Neuronal stem cell (in vitro differentiated cells): ENCODE data around the gene RIPOR1.

Experiments
- DNase-seq: peaks from one replicate; pipeline ENCODE4 v3.0.0-alpha.2; 2013; ENCODE audit warnings: low spot score
- H2AFZ ChIP-seq: one replicate; pipeline ENCODE4 v1.6.1; 2013; ENCODE audit warnings: mild to moderate bottlenecking, low read length, inconsistent platforms
- H2AK5ac ChIP-seq: 2 replicates; pipeline ENCODE4 v1.6.1; 2013; ENCODE audit warnings: low read depth, mild to moderate bottlenecking, inconsistent platforms, low read length, moderate library complexity, mixed read lengths
- H2BK120ac ChIP-seq: 2 replicates; pipeline ENCODE4 v1.6.1; 2013; ENCODE audit warnings: low read depth, mild to moderate bottlenecking, inconsistent platforms, low read length, moderate library complexity, mixed read lengths
- H2BK12ac ChIP-seq: one replicate; pipeline ENCODE4 v1.6.1; 2013; ENCODE audit warnings: low read length, inconsistent platforms
- H2BK15ac ChIP-seq: 2 replicates; pipeline ENCODE4 v1.6.1; 2013; ENCODE audit warnings: mild to moderate bottlenecking, low read length, inconsistent platforms, mixed read lengths
- H2BK5ac ChIP-seq: one replicate; pipeline ENCODE4 v1.6.1; 2013; ENCODE audit warnings: inconsistent platforms, mild to moderate bottlenecking, low read length, moderate library complexity
- H3K14ac ChIP-seq: one replicate; pipeline ENCODE4 v1.6.1; 2013; ENCODE audit warnings: low read length, inconsistent platforms
- H3K18ac ChIP-seq: 2 replicates; pipeline ENCODE4 v1.6.1; 2013; ENCODE audit warnings: low read length, inconsistent platforms
- H3K23ac ChIP-seq: 2 replicates; pipeline ENCODE4 v1.6.1; 2013; ENCODE audit warnings: low read depth, mild to moderate bottlenecking, mixed read lengths, low read length, inconsistent platforms; ENCODE audit not compliant: poor library complexity
- H3K27ac ChIP-seq: replicated peaks from 3 replicates; pipeline ENCODE4 v1.5.1; 2013; ENCODE audit warnings: low read length, inconsistent platforms
- H3K27me3 ChIP-seq, 3 experiments: 2 replicates each; pipeline ENCODE4 v1.6.1; 2013; ENCODE audit warnings: low read length in 3 of 3, mild to moderate bottlenecking in 2 of 3, inconsistent platforms in 1 of 3, low read depth in 1 of 3, mixed read lengths in 1 of 3, moderate library complexity in 1 of 3; ENCODE audit not compliant: control insufficient read depth in 3 of 3, insufficient read depth in 3 of 3
- H3K36me3 ChIP-seq, 2 donors: replicated peaks in 1 of 2; 2 replicates each; pipeline ENCODE4 v1.6.1; 2013; ENCODE audit warnings: low read length in 2 of 2; ENCODE audit not compliant: control insufficient read depth in 2 of 2, insufficient read depth in 2 of 2
- H3K4ac ChIP-seq: 2 replicates; pipeline ENCODE4 v1.6.1; 2013; ENCODE audit warnings: inconsistent platforms, mild to moderate bottlenecking, low read length, moderate library complexity
- H3K4me1 ChIP-seq, 2 donors: 1 replicate in 1 of 2; 2 replicates in 1 of 2; pipeline ENCODE4 v1.6.1; 2013; ENCODE audit warnings: low read length in 2 of 2, low read depth in 1 of 2; ENCODE audit not compliant: control insufficient read depth in 2 of 2, insufficient read depth in 1 of 2
- H3K4me2 ChIP-seq: one replicate; pipeline ENCODE4 v1.6.1; 2013; ENCODE audit warnings: mild to moderate bottlenecking, low read length, inconsistent platforms; ENCODE audit not compliant: insufficient read depth, poor library complexity, severe bottlenecking
- H3K4me3 ChIP-seq, 2 donors: 2 replicates each; pipeline ENCODE4 v1.5.1; 2013; ENCODE audit warnings: low read length in 2 of 2, mild to moderate bottlenecking in 2 of 2, inconsistent platforms in 1 of 2, moderate library complexity in 1 of 2
- H3K79me1 ChIP-seq: one replicate; pipeline ENCODE4 v1.6.1; 2013; ENCODE audit warnings: low read depth, mild to moderate bottlenecking, inconsistent platforms, low read length, moderate library complexity
- H3K9ac ChIP-seq: one replicate; pipeline ENCODE4 v1.6.1; 2013; ENCODE audit warnings: mild to moderate bottlenecking, low read depth, low read length, inconsistent platforms; ENCODE audit not compliant: poor library complexity
- H3K9me3 ChIP-seq, 2 donors: replicated peaks in 1 of 2; 2 replicates each; pipeline versions ENCODE3 to v1.6.1; 2013; ENCODE audit warnings: low read length in 2 of 2, mild to moderate bottlenecking in 2 of 2, inconsistent platforms in 1 of 2, low read depth in 1 of 2, mixed read lengths in 1 of 2, moderate library complexity in 1 of 2; ENCODE audit not compliant: control insufficient read depth in 2 of 2, insufficient read depth in 1 of 2
- H4K8ac ChIP-seq: one replicate; pipeline ENCODE4 v1.6.1; 2013; ENCODE audit warnings: low read depth, mild to moderate bottlenecking, inconsistent platforms, low read length, moderate library complexity
- H4K91ac ChIP-seq: one replicate; pipeline ENCODE4 v1.6.1; 2013; ENCODE audit warnings: low read length, low read depth, mild to moderate bottlenecking, inconsistent platforms; ENCODE audit not compliant: poor library complexity
- WGBS, 2 donors: extraction: QIAGEN DNeasy Blood & Tissue Kit; methylation state at CpG; one replicate each; pipeline ENCODE4 v1.1.7; 2013; ENCODE audit warnings: missing lambda C conversion rate in 2 of 2, mixed read lengths in 1 of 2; ENCODE audit not compliant: insufficient read length in 2 of 2, insufficient replicate concordance in 1 of 2; ENCODE audit errors: extremely low coverage in 2 of 2; 5-methylcytosine and 5-hydroxymethylcytosine counted together

The RIPOR1 gene

GRCh38 chr16:67538666-67539101, 10.1 kb downstream of the RIPOR1 start:
- Histone ChIP-seq H3K18ac (peak overlapping the region; percentile 85), H3K79me1 (peaks cover 3% of the 10 kb centered on the region), H4K91ac (no peak overlapping the region), H2BK5ac (no peak overlapping the region), H3K14ac (no peak overlapping the region), H3K4me1 (peaks cover 8 to 13% of the 10 kb centered on the region in 2 donors), H2BK120ac (no peak overlapping the region), H2BK15ac (no peak overlapping the region), H2BK12ac (no peak overlapping the region), H2AFZ (no peak overlapping the region), H3K4ac (no peak overlapping the region), H3K27me3 (peaks cover 0 to 54% (median 7%) of the 10 kb centered on the region in 3 experiments), H3K27ac (no peak overlapping the region), H3K9ac (peak overlapping the region; percentile 91), H4K8ac (no peak overlapping the region), H3K4me3 (peak overlapping the region; percentile 48 to 56), H3K36me3 (peaks cover 33 to 52% of the 10 kb centered on the region in 2 donors), H2AK5ac (no peak overlapping the region), H3K4me2 (peak overlapping the region; percentile 97), H3K23ac (peak overlapping the region; percentile 29), H3K9me3 (peaks cover 0 to 3% of the 10 kb centered on the region in 2 donors)
- DNase-seq: no peak
- no CpG with 5 or more reads among the region's 23 CpGs for WGBS, 2 donors

DNA sequence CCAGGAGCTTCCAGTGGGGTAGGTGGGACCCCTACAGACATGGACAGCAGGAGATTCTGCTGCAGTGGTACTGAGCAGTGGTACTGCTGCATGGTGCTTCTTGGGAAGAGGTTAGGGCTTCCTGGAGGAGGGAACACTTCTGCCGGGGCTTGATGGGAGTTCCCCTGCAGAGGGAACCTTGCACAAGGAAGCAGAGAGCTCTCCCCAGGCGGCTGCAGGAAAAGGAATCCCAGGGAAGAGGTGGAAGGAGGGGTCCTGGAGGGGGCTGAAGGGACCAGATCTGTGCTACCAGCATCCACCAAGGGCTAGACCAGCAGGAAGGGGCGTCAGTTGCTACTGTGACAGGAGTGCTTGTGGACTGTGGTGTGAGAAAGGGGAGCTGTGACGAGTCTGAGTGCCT, 10.6 kb downstream of the RIPOR1 start:
- Histone ChIP-seq H3K9ac (no peak overlapping the region), H3K4me3 (no peak overlapping the region), H4K91ac (no peak overlapping the region), H2AFZ (no peak overlapping the region), H2AK5ac (no peak overlapping the region), H3K4me2 (no peak overlapping the region), H3K79me1 (peaks cover 3% of the 10 kb centered on the region), H2BK120ac (no peak overlapping the region), H3K23ac (no peak overlapping the region), H2BK15ac (no peak overlapping the region), H3K4me1 (peaks cover 8 to 13% of the 10 kb centered on the region in 2 donors), H3K27ac (no peak overlapping the region), H3K14ac (no peak overlapping the region), H3K9me3 (peaks cover 0 to 3% of the 10 kb centered on the region in 2 donors), H3K36me3 (peaks cover 34 to 58% of the 10 kb centered on the region in 2 donors), H3K4ac (no peak overlapping the region), H3K27me3 (peaks cover 0 to 53% (median 7%) of the 10 kb centered on the region in 3 experiments), H4K8ac (no peak overlapping the region), H3K18ac (no peak overlapping the region), H2BK5ac (peak overlapping the region; percentile 32), H2BK12ac (no peak overlapping the region)
- no peak for DNase-seq
- WGBS, 2 donors: no CpG with 5 or more reads among the region's 4 CpGs

GRCh38 chr16:67539691-67540635, 11.3 kb downstream of the RIPOR1 start:
- H2BK12ac ChIP-seq: no peak overlapping the region
- peaks cover 40 to 65% of the 10 kb centered on the region in 2 donors for H3K36me3 ChIP-seq
- H2AK5ac ChIP-seq: no peak overlapping the region
- H3K9ac ChIP-seq: peak overlapping the region; percentile 60
- WGBS, 2 donors: no CpG with 5 or more reads among the region's 27 CpGs
- H3K23ac ChIP-seq: peak overlapping the region; percentile 48
- H2BK5ac ChIP-seq: peak overlapping the region; percentile 32
- H3K4ac ChIP-seq: no peak overlapping the region
- peaks cover 3% of the 10 kb centered on the region for H3K79me1 ChIP-seq
- DNase-seq: no peak
- H3K27me3 ChIP-seq: peaks cover 0 to 50% (median 7%) of the 10 kb centered on the region in 3 experiments
- H3K9me3 ChIP-seq: peaks cover 0 to 3% of the 10 kb centered on the region in 2 donors
- H2AFZ ChIP-seq: no peak overlapping the region
- H3K4me2 ChIP-seq: no peak overlapping the region
- no peak overlapping the region for H3K14ac ChIP-seq
- no peak overlapping the region for H3K27ac ChIP-seq
- H2BK120ac ChIP-seq: no peak overlapping the region
- peak overlapping the region; percentile 65 for H4K8ac ChIP-seq
- H3K4me3 ChIP-seq: no peak overlapping the region
- H3K4me1 ChIP-seq: peaks cover 8 to 13% of the 10 kb centered on the region in 2 donors
- no peak overlapping the region for H3K18ac ChIP-seq
- no peak overlapping the region for H4K91ac ChIP-seq
- H2BK15ac ChIP-seq: no peak overlapping the region

DNA sequence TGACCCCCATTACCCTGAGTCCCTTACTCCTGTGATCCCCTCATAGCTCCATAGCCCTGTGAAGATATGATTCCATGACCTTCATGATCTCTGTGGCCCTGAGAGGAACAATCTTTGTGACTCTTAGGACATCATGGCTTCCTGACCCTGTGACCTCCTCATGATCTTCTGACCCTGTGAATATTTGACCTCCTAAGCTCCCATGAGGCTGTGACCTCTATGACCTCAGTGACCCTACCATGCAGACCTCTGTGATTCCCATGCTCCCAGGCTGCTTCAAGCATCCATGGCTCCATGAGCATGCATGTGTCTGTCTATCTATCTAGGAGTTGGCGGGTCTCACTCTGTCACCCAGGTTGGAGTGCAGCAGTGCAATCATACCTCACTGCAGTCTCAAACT, 12.1 kb downstream of the RIPOR1 start:
- no peak overlapping the region for H2BK12ac ChIP-seq
- H3K27me3 ChIP-seq: peaks cover 0 to 42% (median 5%) of the 10 kb centered on the region in 3 experiments
- no peak overlapping the region for H2BK5ac ChIP-seq
- no peak overlapping the region for H2BK15ac ChIP-seq
- H3K36me3 ChIP-seq: peaks cover 47 to 73% of the 10 kb centered on the region in 2 donors
- H3K23ac ChIP-seq: no peak overlapping the region
- H3K79me1 ChIP-seq: peaks cover 3% of the 10 kb centered on the region
- no peak overlapping the region for H3K4me3 ChIP-seq
- H3K9ac ChIP-seq: no peak overlapping the region
- H2BK120ac ChIP-seq: no peak overlapping the region
- H2AK5ac ChIP-seq: no peak overlapping the region
- peaks cover 8 to 13% of the 10 kb centered on the region in 2 donors for H3K4me1 ChIP-seq
- no peak for DNase-seq
- H3K9me3 ChIP-seq: peaks cover 0 to 3% of the 10 kb centered on the region in 2 donors
- H4K91ac ChIP-seq: no peak overlapping the region
- H3K18ac ChIP-seq: no peak overlapping the region
- H3K4me2 ChIP-seq: no peak overlapping the region
- no peak overlapping the region for H3K4ac ChIP-seq
- H3K27ac ChIP-seq: no peak overlapping the region
- WGBS, 2 donors: no CpG with 5 or more reads among the region's 1 CpG
- no peak overlapping the region for H4K8ac ChIP-seq
- H3K14ac ChIP-seq: no peak overlapping the region
- no peak overlapping the region for H2AFZ ChIP-seq
